ENCODE results near the gene FAM222A. TPM values are rescaled to one million over a fixed set of nuclear protein-coding genes. Genes with fewer than 3 reads are reported as not detected.

FAM222A gene
- total RNA-seq, 1 donor from 2014 or later, result 0.73 TPM

DNA sequence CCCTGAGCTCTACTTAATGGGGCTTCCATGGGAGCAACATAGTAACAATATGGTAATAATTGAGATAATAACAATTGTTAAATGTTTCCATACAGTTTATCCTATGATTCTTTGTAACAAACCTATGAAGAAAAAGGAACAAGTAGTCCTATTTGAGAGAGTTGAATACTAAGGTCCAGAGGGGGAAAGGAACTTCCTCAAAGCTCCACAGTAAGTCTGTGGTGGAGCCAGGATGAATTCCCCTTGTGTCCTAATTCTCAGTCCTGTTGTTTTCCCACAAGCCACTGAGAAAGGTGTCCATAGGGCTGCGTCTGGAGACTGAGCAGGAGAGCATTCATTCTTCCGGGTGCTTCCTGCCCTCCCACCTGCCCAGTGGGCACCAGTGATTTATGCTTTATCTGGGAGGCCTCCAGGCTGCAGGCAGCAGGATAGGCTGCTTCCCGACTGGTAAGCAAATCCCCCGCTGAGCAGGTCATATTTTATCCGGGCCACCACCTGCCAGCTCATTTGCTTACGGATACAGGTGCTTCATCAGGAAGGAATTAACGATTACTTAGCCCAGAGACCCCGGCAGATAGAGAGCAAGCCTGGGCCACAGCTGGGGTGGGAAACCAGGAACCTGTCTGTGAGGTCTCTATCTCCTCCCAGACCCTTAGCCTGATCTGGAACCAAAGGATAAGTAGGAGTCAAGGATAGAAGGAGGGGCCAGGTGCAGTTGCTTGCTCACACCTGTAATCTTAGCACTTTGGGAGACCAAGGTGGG is 33.9 kb upstream of the FAM222A start:
- Mint-ChIP-seq H3K4me1 (no peaks in the 10 kb centered on the region), H3K9me3 (no peaks in the 10 kb centered on the region), H3K4me3 (no peak overlapping the region), H3K27me3 (peaks cover 21% of the 10 kb centered on the region), H3K36me3 (ENCODE audit: low read depth) (no peaks in the 10 kb centered on the region), H3K27ac (no peak overlapping the region)
- TF ChIP-seq, protein P1, sequence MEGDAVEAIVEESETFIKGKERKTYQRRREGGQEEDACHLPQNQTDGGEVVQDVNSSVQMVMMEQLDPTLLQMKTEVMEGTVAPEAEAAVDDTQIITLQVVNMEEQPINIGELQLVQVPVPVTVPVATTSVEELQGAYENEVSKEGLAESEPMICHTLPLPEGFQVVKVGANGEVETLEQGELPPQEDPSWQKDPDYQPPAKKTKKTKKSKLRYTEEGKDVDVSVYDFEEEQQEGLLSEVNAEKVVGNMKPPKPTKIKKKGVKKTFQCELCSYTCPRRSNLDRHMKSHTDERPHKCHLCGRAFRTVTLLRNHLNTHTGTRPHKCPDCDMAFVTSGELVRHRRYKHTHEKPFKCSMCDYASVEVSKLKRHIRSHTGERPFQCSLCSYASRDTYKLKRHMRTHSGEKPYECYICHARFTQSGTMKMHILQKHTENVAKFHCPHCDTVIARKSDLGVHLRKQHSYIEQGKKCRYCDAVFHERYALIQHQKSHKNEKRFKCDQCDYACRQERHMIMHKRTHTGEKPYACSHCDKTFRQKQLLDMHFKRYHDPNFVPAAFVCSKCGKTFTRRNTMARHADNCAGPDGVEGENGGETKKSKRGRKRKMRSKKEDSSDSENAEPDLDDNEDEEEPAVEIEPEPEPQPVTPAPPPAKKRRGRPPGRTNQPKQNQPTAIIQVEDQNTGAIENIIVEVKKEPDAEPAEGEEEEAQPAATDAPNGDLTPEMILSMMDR (IDR thresholded peaks at IDR 0.05), result no peak
- ChIA-PET CTCF (no interaction called here), POLR2A (no interaction called here)
- DNase-seq (no peak), ATAC-seq (ENCODE audit: low read depth) (no peak)
- intact Hi-C loops (cut with micrococcal nuclease), result no loop called here

GRCh38 chr12:109680264-109681005 is 33.2 kb upstream of the FAM222A start:
- DNase-seq, result no peak
- intact Hi-C loops (cut with micrococcal nuclease), result no loop called here
- Mint-ChIP-seq H3K4me3 (no peak overlapping the region), H3K27me3 (peaks cover 21% of the 10 kb centered on the region), H3K9me3 (no peaks in the 10 kb centered on the region), H3K4me1 (no peaks in the 10 kb centered on the region), H3K36me3 (ENCODE audit: low read depth) (no peaks in the 10 kb centered on the region), H3K27ac (no peak overlapping the region)
- ChIA-PET POLR2A (no interaction called here), CTCF (no interaction called here)
- no peak for ATAC-seq (ENCODE audit: low read depth)
- TF ChIP-seq, protein P1 (IDR thresholded peaks at IDR 0.05), result no peak

- no peak overlapping the region for H3K4me3 Mint-ChIP-seq
- POLR2A ChIA-PET, result no interaction called here
- TF ChIP-seq, protein P1 (IDR thresholded peaks at IDR 0.05), result no peak
These were observed 31.5 kb upstream of the FAM222A start for GRCh38 chr12:109681986-109682707.

DNA sequence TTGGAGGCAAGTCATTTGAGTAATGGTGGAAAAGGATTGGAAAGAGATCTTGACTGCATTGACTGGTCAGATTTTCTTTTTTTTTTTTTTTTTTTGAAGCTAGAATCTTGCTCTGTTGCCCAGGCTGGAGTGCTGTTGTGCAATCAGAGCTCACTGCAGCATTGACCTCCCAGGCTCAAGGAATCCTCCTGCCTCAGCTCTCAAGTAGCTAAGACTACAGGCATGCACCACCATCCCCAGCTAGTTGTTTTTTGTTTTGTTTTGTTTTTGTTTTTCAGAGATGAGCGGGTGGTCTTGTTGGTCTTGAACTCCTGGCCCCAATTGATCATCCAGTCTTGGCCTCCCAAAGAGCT is 30.9 kb upstream of the FAM222A start:
- no peaks in the 10 kb centered on the region for H3K36me3 Mint-ChIP-seq (ENCODE audit: low read depth)
- H3K27me3 Mint-ChIP-seq, result peaks cover 18% of the 10 kb centered on the region
- TF ChIP-seq, protein P1 (IDR thresholded peaks at IDR 0.05), result no peak
- DNase-seq (no peak), ATAC-seq (ENCODE audit: low read depth) (no peak)
- no peaks in the 10 kb centered on the region for H3K9me3 Mint-ChIP-seq
- POLR2A ChIA-PET, result no interaction called here
- H3K27ac Mint-ChIP-seq, result no peak overlapping the region
- intact Hi-C loops (cut with micrococcal nuclease), result no loop called here
- H3K4me1 Mint-ChIP-seq, result no peaks in the 10 kb centered on the region
- no peak overlapping the region for H3K4me3 Mint-ChIP-seq
- CTCF ChIA-PET, result no interaction called here

More at GRCh38 chr12:109681986-109682707, 31.5 kb upstream of the FAM222A start:
- Mint-ChIP-seq H3K9me3 (no peaks in the 10 kb centered on the region), H3K36me3 (ENCODE audit: low read depth) (no peaks in the 10 kb centered on the region), H3K4me1 (no peaks in the 10 kb centered on the region), H3K27me3 (peaks cover 19% of the 10 kb centered on the region), H3K27ac (no peak overlapping the region)
- intact Hi-C loops (cut with micrococcal nuclease), result no loop called here
- ATAC-seq (ENCODE audit: low read depth), result no peak
- CTCF ChIA-PET, result no interaction called here
- DNase-seq, result no peak

DNA sequence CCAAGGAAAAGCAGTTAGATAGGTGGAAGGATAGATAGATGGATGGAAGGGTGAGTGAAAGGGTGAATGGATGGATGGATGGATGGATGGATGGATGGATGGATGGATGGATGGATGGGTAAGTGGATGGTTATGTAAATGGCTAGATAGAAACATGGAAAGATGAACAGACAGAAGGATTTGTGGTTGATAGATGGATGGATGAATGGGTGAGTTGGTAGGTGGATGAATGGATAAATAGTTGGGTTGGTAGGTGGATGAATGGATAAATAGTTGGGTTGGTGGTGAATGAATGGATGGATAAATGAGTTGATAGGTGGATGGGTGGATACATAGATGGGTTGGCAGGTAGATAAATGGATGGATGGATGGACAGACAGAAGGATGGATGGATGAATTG is 30.3 kb upstream of the FAM222A start:
- H3K36me3 Mint-ChIP-seq (ENCODE audit: low read depth), result no peaks in the 10 kb centered on the region
- H3K9me3 Mint-ChIP-seq, result no peaks in the 10 kb centered on the region
- TF ChIP-seq, protein P1 (IDR thresholded peaks at IDR 0.05), result no peak
- ATAC-seq (ENCODE audit: low read depth) (no peak), DNase-seq (no peak)
- CTCF ChIA-PET, result no interaction called here
- POLR2A ChIA-PET, result no interaction called here
- no peak overlapping the region for H3K27ac Mint-ChIP-seq
- H3K27me3 Mint-ChIP-seq, result peaks cover 18% of the 10 kb centered on the region
- H3K4me1 Mint-ChIP-seq, result no peaks in the 10 kb centered on the region
- intact Hi-C loops (cut with micrococcal nuclease), result no loop called here
- H3K4me3 Mint-ChIP-seq, result no peak overlapping the region

All from activated B cell treated with CpG ODN at 0.5 μM for 24 hours (primary cell).